HT1080 (cell line): ENCODE measurements around the gene TMED3. TPM values are rescaled to one million over a fixed set of nuclear protein-coding genes. Genes with fewer than 3 reads are reported as not detected.

Experiments used
- total RNA-seq: library from RNA; depleted of rRNA; stranded (reverse); fragments of >200 nt; shearing (Covaris generic); gene quantifications from 2 replicates; pipeline ENCODE4 v1.2.3, GENCODE V29; 2014; rRNA removed

The TMED3 gene
- total RNA-seq, 1 experiment from 2014 or later = 168 TPM

Other genes starting within 250 kb of the TMED3 start
- gene RASGRF1, start 220.3 kb upstream of the TMED3 start, total RNA-seq = 0.14 and 1.2 TPM in 2 replicates
- gene ANKRD34C, start 28.4 kb upstream of the TMED3 start, total RNA-seq = 0.03 and 0.29 TPM in 2 replicates
- gene MINAR1, start 121.2 kb downstream of the TMED3 start, total RNA-seq = 0.23 TPM in 2 replicates